ENCODE results near the gene ITSN1. TPM values are rescaled to one million over a fixed set of nuclear protein-coding genes. Genes with fewer than 3 reads are reported as not detected.
A peak's percentile ranks its signal among the peaks of the same experiment; 100 is the strongest.
"Not testable (repeated sequence)": the region's sequence is repeated elsewhere in the genome, so short reads cannot be mapped to it uniquely, and the experiment has no call there.

Gene ITSN1
- total RNA-seq, 2 experiments from 2014 or later = 1.6 to 1.7 TPM

GRCh38 chr21:33857846-33858666 lies 215.8 kb downstream of the ITSN1 start:
- Mint-ChIP-seq H3K27ac (no peak overlapping the region), H3K4me3 (no peak overlapping the region), H3K9me3 (ENCODE audit: insufficient read depth) (no peaks in the 10 kb centered on the region), H3K36me3 (ENCODE audit: low read depth) (no peaks in the 10 kb centered on the region), H3K27me3 (ENCODE audit: low read depth) (no peaks in the 10 kb centered on the region), H3K4me1 (ENCODE audit: low read depth) (no peaks in the 10 kb centered on the region)
- ATAC-seq (no peak), DNase-seq (no peak)
- CTCF ChIA-PET = no interaction called here
- POLR2A ChIA-PET = no interaction called here

- CTCF ChIA-PET = no interaction called here
- POLR2A ChIA-PET = no interaction called here
- no peak overlapping the region for H3K4me3 Mint-ChIP-seq
- no peak overlapping the region for H3K27ac Mint-ChIP-seq
- ATAC-seq (no peak), DNase-seq (no peak)
- H3K9me3 Mint-ChIP-seq (ENCODE audit: insufficient read depth) = no peaks in the 10 kb centered on the region
- no peaks in the 10 kb centered on the region for H3K36me3 Mint-ChIP-seq (ENCODE audit: low read depth)
- H3K4me1 Mint-ChIP-seq (ENCODE audit: low read depth) = no peaks in the 10 kb centered on the region
- no peaks in the 10 kb centered on the region for H3K27me3 Mint-ChIP-seq (ENCODE audit: low read depth)
Measured at GRCh38 chr21:33858667-33859372, 216.5 kb downstream of the ITSN1 start.

DNA sequence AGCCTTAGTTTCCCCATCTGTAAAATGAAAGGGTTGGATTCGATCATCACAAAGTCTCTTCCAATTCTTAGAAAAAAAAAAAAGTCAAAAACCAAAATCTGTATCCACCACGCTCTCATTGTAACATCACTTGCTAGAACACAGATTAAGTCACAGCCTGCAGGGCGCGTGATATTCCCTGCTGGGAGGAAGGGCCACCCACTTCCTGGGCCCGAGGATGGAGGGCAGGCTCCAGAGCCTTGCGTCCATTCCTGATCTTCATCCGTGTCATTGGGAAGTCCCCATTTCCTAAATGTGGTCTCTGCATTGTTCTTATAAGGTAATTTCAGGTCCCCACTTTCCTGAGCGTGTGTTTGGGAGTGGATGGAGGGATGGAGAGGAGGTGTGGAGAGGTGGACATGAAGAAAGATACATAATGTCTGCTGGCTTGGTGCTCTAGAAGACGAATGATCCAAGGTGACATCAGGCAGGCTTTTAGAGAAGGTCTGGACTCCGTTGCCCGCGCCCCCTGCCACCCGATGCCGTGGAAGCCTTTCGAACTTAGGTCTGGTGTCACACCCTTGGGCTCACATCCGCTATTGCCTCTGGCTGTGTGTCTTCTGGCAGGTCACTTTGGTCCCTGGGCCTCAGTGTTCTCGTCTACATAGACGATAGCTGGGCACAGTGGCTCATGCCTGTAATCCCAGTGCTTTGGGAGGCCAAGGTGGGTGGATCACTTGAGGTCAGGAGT lies 217.2 kb downstream of the ITSN1 start:
- Mint-ChIP-seq H3K4me1 (ENCODE audit: low read depth) (no peaks in the 10 kb centered on the region), H3K27me3 (ENCODE audit: low read depth) (peaks cover 3% of the 10 kb centered on the region), H3K4me3 (no peak overlapping the region), H3K9me3 (ENCODE audit: insufficient read depth) (no peaks in the 10 kb centered on the region), H3K36me3 (ENCODE audit: low read depth) (no peaks in the 10 kb centered on the region), H3K27ac (no peak overlapping the region)
- CTCF ChIA-PET = no interaction called here
- POLR2A ChIA-PET = no interaction called here
- DNase-seq (no peak), ATAC-seq (no peak)

DNA sequence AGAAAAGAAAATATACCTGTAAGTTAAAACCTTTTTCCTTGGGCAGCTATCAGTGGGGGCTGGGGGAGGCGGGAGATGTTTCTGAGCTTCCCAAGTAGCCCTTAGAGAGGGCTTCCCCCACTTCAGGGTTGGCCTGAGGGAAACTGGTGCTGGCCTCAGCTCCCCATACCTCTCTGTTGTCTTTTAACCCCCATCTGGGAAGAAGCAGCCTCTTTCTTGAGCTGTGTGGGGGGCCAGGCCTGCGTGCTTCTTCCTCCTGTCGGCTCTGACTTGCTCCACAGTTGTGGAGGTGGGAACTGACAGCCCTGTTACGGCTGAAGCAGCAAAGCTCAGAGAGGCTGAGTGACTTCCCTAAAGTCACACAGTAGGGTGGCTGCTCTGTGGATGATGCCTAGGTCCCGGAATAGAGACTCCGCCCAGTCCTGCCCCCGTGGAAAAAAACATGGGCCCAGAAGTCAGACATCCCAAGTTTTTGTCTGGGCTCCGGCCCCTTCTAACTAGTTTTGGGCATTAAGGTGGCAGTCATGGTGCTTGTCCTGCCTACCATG lies 218.1 kb downstream of the ITSN1 start:
- no peaks in the 10 kb centered on the region for H3K4me1 Mint-ChIP-seq (ENCODE audit: low read depth)
- no peak overlapping the region for H3K4me3 Mint-ChIP-seq
- ChIA-PET POLR2A (no interaction called here), CTCF (interaction anchor here (0.8 kb wide), 1 partner anchor 187 kb away, joined by 3 read pairs; no protein-coding TSS in a partner anchor)
- no peaks in the 10 kb centered on the region for H3K36me3 Mint-ChIP-seq (ENCODE audit: low read depth)
- ATAC-seq (no peak), DNase-seq (no peak)
- no peaks in the 10 kb centered on the region for H3K9me3 Mint-ChIP-seq (ENCODE audit: insufficient read depth)
- H3K27me3 Mint-ChIP-seq (ENCODE audit: low read depth) = peaks cover 3% of the 10 kb centered on the region
- H3K27ac Mint-ChIP-seq = no peak overlapping the region

- no peak for ATAC-seq
Measured at GRCh38 chr21:33861125-33861524, 218.8 kb downstream of the ITSN1 start.

GRCh38 chr21:33863191-33863590 lies 220.9 kb downstream of the ITSN1 start:
- ATAC-seq; POLR2A ChIA-PET; CTCF ChIA-PET; H3K4me3 Mint-ChIP-seq; H3K27me3 Mint-ChIP-seq (ENCODE audit: low read depth); H3K4me1 Mint-ChIP-seq (ENCODE audit: low read depth); H3K9me3 Mint-ChIP-seq (ENCODE audit: insufficient read depth); H3K36me3 Mint-ChIP-seq (ENCODE audit: low read depth); H3K27ac Mint-ChIP-seq; DNase-seq: not testable (repeated sequence)

More at GRCh38 chr21:33861125-33861524, 218.8 kb downstream of the ITSN1 start:
- Mint-ChIP-seq H3K27ac (no peak overlapping the region), H3K36me3 (ENCODE audit: low read depth) (no peaks in the 10 kb centered on the region), H3K27me3 (ENCODE audit: low read depth) (peaks cover 3% of the 10 kb centered on the region), H3K4me1 (ENCODE audit: low read depth) (no peaks in the 10 kb centered on the region), H3K4me3 (no peak overlapping the region), H3K9me3 (ENCODE audit: insufficient read depth) (no peaks in the 10 kb centered on the region)
- CTCF ChIA-PET = interaction anchor here (0.8 kb wide), 1 partner anchor 188 kb away, joined by 3 read pairs; no protein-coding TSS in a partner anchor
- POLR2A ChIA-PET = no interaction called here
- DNase-seq = no peak

GRCh38 chr21:33864150-33864549 lies 221.8 kb downstream of the ITSN1 start:
- Mint-ChIP-seq H3K9me3 (ENCODE audit: insufficient read depth) (no peaks in the 10 kb centered on the region), H3K36me3 (ENCODE audit: low read depth) (no peaks in the 10 kb centered on the region), H3K4me3 (no peak overlapping the region), H3K27ac (no peak overlapping the region), H3K27me3 (ENCODE audit: low read depth) (peaks cover 5% of the 10 kb centered on the region), H3K4me1 (ENCODE audit: low read depth) (peaks cover 4% of the 10 kb centered on the region)
- ATAC-seq = no peak
- no peak for DNase-seq
- ChIA-PET CTCF (no interaction called here), POLR2A (no interaction called here)

GRCh38 chr21:33865176-33865575 lies 222.9 kb downstream of the ITSN1 start:
- no peak overlapping the region for H3K27ac Mint-ChIP-seq
- POLR2A ChIA-PET = no interaction called here
- H3K9me3 Mint-ChIP-seq (ENCODE audit: insufficient read depth) = no peaks in the 10 kb centered on the region
- CTCF ChIA-PET = no interaction called here
- no peak for DNase-seq
- H3K4me1 Mint-ChIP-seq (ENCODE audit: low read depth) = peaks cover 4% of the 10 kb centered on the region
- ATAC-seq = no peak
- no peaks in the 10 kb centered on the region for H3K36me3 Mint-ChIP-seq (ENCODE audit: low read depth)
- H3K4me3 Mint-ChIP-seq = no peak overlapping the region
- peaks cover 7% of the 10 kb centered on the region for H3K27me3 Mint-ChIP-seq (ENCODE audit: low read depth)

DNA sequence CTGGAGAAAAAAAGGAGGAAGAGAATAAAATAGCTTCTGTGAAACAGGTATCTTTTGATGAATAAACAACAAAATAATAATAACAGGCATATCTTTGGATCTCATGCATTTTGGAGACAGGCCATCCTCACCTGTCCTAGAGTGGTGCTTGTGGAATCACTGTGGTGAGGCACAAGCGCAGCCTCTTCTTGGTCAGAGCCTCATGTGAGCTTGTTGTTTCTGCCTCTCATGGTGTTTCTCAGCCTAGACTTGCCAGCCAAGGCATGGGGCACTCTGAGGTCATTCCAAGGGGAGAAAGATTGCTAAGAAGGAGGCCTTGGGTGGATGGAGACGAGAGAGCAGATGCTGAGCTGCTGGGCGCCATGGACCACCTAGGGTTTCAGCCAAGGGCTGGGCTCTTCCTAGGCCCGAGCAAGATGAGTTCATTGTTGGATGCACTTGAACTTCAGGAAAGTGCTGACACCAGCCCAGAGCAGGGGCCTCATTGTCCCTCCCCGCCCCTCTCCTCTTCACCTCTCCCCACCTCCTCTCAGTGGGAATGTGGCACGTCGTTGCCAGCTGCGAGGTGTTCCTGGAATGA lies 223.8 kb downstream of the ITSN1 start:
- H3K36me3 Mint-ChIP-seq (ENCODE audit: low read depth) = no peaks in the 10 kb centered on the region
- CTCF ChIA-PET = no interaction called here
- POLR2A ChIA-PET = no interaction called here
- H3K27ac Mint-ChIP-seq = no peak overlapping the region
- H3K27me3 Mint-ChIP-seq (ENCODE audit: low read depth) = peaks cover 10% of the 10 kb centered on the region
- DNase-seq (no peak), ATAC-seq (no peak)
- H3K4me3 Mint-ChIP-seq = no peak overlapping the region
- H3K4me1 Mint-ChIP-seq (ENCODE audit: low read depth) = peaks cover 4% of the 10 kb centered on the region
- no peaks in the 10 kb centered on the region for H3K9me3 Mint-ChIP-seq (ENCODE audit: insufficient read depth)

DNA sequence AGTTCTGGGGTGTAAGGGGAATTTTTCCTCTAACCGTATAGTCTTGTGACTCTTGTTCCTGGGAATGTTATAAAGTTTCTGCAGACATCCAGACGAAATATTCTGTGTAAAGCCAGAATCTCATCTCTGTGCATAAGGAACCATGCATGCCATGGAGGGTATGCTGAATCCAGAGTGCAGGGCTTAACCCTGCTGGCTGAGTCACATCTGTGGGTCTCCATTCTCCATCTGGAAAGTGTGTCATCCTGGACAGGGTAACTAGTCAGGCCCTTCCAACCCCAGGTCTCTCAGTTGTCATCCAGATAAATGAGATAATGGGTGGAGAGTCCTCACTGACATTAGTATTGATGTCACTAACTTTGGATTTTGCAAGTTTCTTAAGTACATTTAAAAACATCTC lies 224.5 kb downstream of the ITSN1 start:
- no peak overlapping the region for H3K27ac Mint-ChIP-seq
- ATAC-seq (no peak), DNase-seq (no peak)
- POLR2A ChIA-PET = no interaction called here
- no peaks in the 10 kb centered on the region for H3K36me3 Mint-ChIP-seq (ENCODE audit: low read depth)
- peaks cover 10% of the 10 kb centered on the region for H3K27me3 Mint-ChIP-seq (ENCODE audit: low read depth)
- peaks cover 4% of the 10 kb centered on the region for H3K4me1 Mint-ChIP-seq (ENCODE audit: low read depth)
- CTCF ChIA-PET = no interaction called here
- H3K4me3 Mint-ChIP-seq = no peak overlapping the region
- no peaks in the 10 kb centered on the region for H3K9me3 Mint-ChIP-seq (ENCODE audit: insufficient read depth)

GRCh38 chr21:33867868-33868267 lies 225.6 kb downstream of the ITSN1 start:
- H3K27ac Mint-ChIP-seq; ATAC-seq; CTCF ChIA-PET; H3K9me3 Mint-ChIP-seq (ENCODE audit: insufficient read depth); DNase-seq; POLR2A ChIA-PET; H3K36me3 Mint-ChIP-seq (ENCODE audit: low read depth); H3K4me1 Mint-ChIP-seq (ENCODE audit: low read depth): not testable (repeated sequence)
- Mint-ChIP-seq H3K27me3 (ENCODE audit: low read depth) (peaks cover 10% of the 10 kb centered on the region), H3K4me3 (peak overlapping the region; percentile 24)
